Activated CD8-positive, alpha-beta T cell treated with anti-CD3 and anti-CD28 coated beads, Interleukin-2, amount 10 ng/mL, durations not matched to agents 7 days and 5 days (primary cell): Measurements from ENCODE around the gene AHNAK2. TPM values are rescaled to one million over a fixed set of nuclear protein-coding genes. Genes with fewer than 3 reads are reported as not detected.

Experiments used
- ATAC-seq: fragments of 150-1000 bp; cut with Tn5 transposase; one replicate; pipeline ENCODE4 v1.10.0; 2021; ENCODE audit warnings: moderate library complexity
- CTCF ChIA-PET: fragments of 350-600 bp; sonication (Branson Sonifier 250); formaldehyde crosslinking; loops from one replicate; lab custom pipeline; 2021; ENCODE audit warnings: antibody characterized with exemption; lab: Charles Lee
- POLR2A ChIA-PET: fragments of 350-600 bp; sonication (Branson Sonifier 250); formaldehyde crosslinking; loops from one replicate; lab custom pipeline; 2021; ENCODE audit warnings: antibody characterized with exemption; lab: Charles Lee
- DNase-seq: peaks from one replicate; pipeline ENCODE4 v3.0.0-alpha.2; 2020
- H3K27ac Mint-ChIP-seq: one replicate; pipeline ENCODE4 v1.8.0; 2021; ENCODE audit warnings: mild to moderate bottlenecking, mixed read lengths
- H3K27me3 Mint-ChIP-seq: one replicate; pipeline ENCODE4 v1.8.0; 2021; ENCODE audit warnings: low read depth, mixed read lengths
- H3K36me3 Mint-ChIP-seq: one replicate; pipeline ENCODE4 v1.8.0; 2021; ENCODE audit warnings: low read depth, mixed read lengths
- H3K4me1 Mint-ChIP-seq: one replicate; pipeline ENCODE4 v1.8.0; 2021; ENCODE audit warnings: low read depth, mixed read lengths
- H3K4me3 Mint-ChIP-seq: one replicate; pipeline ENCODE4 v1.8.0; 2021; ENCODE audit warnings: mild to moderate bottlenecking, mixed read lengths
- H3K9me3 Mint-ChIP-seq: one replicate; pipeline ENCODE4 v1.8.0; 2022; ENCODE audit warnings: mixed read lengths; ENCODE audit not compliant: insufficient read depth
- total RNA-seq, 2 experiments: library from RNA; stranded (reverse); gene quantifications; one replicate each; pipeline ENCODE4 v1.2.3, GENCODE V29; 2021

The AHNAK2 gene
- total RNA-seq, 2 experiments from 2014 or later: not detected

- peaks cover 34% of the 10 kb centered on the region for H3K4me1 Mint-ChIP-seq
- H3K4me3 Mint-ChIP-seq: no peak overlapping the region
- POLR2A ChIA-PET: interaction anchor here (1.0 to 1.4 kb wide), 2 partner anchors 10 to 12 kb away, joined by 3 read pairs; partner anchors contain the start of gene CDCA4
- ATAC-seq (no peak), DNase-seq (no peak)
- H3K9me3 Mint-ChIP-seq: no peaks in the 10 kb centered on the region
- H3K27me3 Mint-ChIP-seq: no peaks in the 10 kb centered on the region
- CTCF ChIA-PET: interaction anchor here (1.5 kb wide), 1 partner anchor 13 kb away, joined by 3 read pairs; no protein-coding TSS in a partner anchor
- peaks cover 52% of the 10 kb centered on the region for H3K36me3 Mint-ChIP-seq
- no peak overlapping the region for H3K27ac Mint-ChIP-seq
Observed at GRCh38 chr14:105011312-105011990, 33.3 kb upstream of the AHNAK2 start.

GRCh38 chr14:105010891-105011291 is 32.7 kb upstream of the AHNAK2 start:
- no peak overlapping the region for H3K4me3 Mint-ChIP-seq
- ChIA-PET CTCF (no interaction called here), POLR2A (interaction anchor here (1.4 kb wide), 1 partner anchor 10 kb away, joined by 3 read pairs; the partner anchor contains the start of gene CDCA4)
- H3K9me3 Mint-ChIP-seq: no peaks in the 10 kb centered on the region
- no peak for DNase-seq
- H3K27me3 Mint-ChIP-seq: no peaks in the 10 kb centered on the region
- H3K4me1 Mint-ChIP-seq: peaks cover 29% of the 10 kb centered on the region
- no peak for ATAC-seq
- H3K27ac Mint-ChIP-seq: no peak overlapping the region
- H3K36me3 Mint-ChIP-seq: peaks cover 49% of the 10 kb centered on the region

- H3K27me3 Mint-ChIP-seq: no peaks in the 10 kb centered on the region
- no peak for ATAC-seq
- H3K4me1 Mint-ChIP-seq: peaks cover 21% of the 10 kb centered on the region
- ChIA-PET POLR2A (interaction anchor here (1.4 kb wide), 1 partner anchor 11 kb away, joined by 3 read pairs; the partner anchor contains the start of gene CDCA4), CTCF (no interaction called here)
- no peak for DNase-seq
- H3K9me3 Mint-ChIP-seq: no peaks in the 10 kb centered on the region
- H3K4me3 Mint-ChIP-seq: no peak overlapping the region
- peaks cover 44% of the 10 kb centered on the region for H3K36me3 Mint-ChIP-seq
- H3K27ac Mint-ChIP-seq: no peak overlapping the region
Observed at GRCh38 chr14:105010106-105010505, 31.9 kb upstream of the AHNAK2 start.

- CTCF ChIA-PET: no interaction called here
- POLR2A ChIA-PET: no interaction called here
- Mint-ChIP-seq H3K4me1 (peaks cover 6% of the 10 kb centered on the region), H3K27ac (no peak overlapping the region), H3K27me3 (no peaks in the 10 kb centered on the region), H3K36me3 (peaks cover 36% of the 10 kb centered on the region), H3K4me3 (no peak overlapping the region), H3K9me3 (no peaks in the 10 kb centered on the region)
- DNase-seq: no peak
- no peak for ATAC-seq
Observed at GRCh38 chr14:105007593-105008264, 29.6 kb upstream of the AHNAK2 start.

GRCh38 chr14:105006831-105007592 is 28.8 kb upstream of the AHNAK2 start:
- Mint-ChIP-seq H3K4me3 (no peak overlapping the region), H3K4me1 (no peaks in the 10 kb centered on the region), H3K9me3 (no peaks in the 10 kb centered on the region), H3K36me3 (peaks cover 31% of the 10 kb centered on the region), H3K27ac (no peak overlapping the region), H3K27me3 (no peaks in the 10 kb centered on the region)
- DNase-seq: no peak
- no peak for ATAC-seq
- ChIA-PET CTCF (no interaction called here), POLR2A (no interaction called here)

- Mint-ChIP-seq H3K4me1 (no peaks in the 10 kb centered on the region), H3K9me3 (no peaks in the 10 kb centered on the region), H3K27me3 (no peaks in the 10 kb centered on the region), H3K27ac (no peak overlapping the region), H3K4me3 (no peak overlapping the region), H3K36me3 (peaks cover 26% of the 10 kb centered on the region)
- DNase-seq (no peak), ATAC-seq (peak; percentile 23)
- POLR2A ChIA-PET: interaction anchor here (0.6 to 0.9 kb wide), 3 partner anchors 9 to 36 kb away, joined by 3 read pairs; no protein-coding TSS in a partner anchor
- CTCF ChIA-PET: no interaction called here
Observed at GRCh38 chr14:105005929-105006830, 28.0 kb upstream of the AHNAK2 start.

GRCh38 chr14:105005329-105005928 is 27.3 kb upstream of the AHNAK2 start:
- POLR2A ChIA-PET: interaction anchor here (0.6 to 0.9 kb wide), 2 partner anchors 9 to 37 kb away, joined by 3 read pairs; no protein-coding TSS in a partner anchor
- ATAC-seq (peak; percentile 18), DNase-seq (no peak)
- CTCF ChIA-PET: no interaction called here
- Mint-ChIP-seq H3K4me3 (no peak overlapping the region), H3K27ac (no peak overlapping the region), H3K27me3 (no peaks in the 10 kb centered on the region), H3K36me3 (peaks cover 27% of the 10 kb centered on the region), H3K9me3 (no peaks in the 10 kb centered on the region), H3K4me1 (no peaks in the 10 kb centered on the region)

- Mint-ChIP-seq H3K27ac (no peak overlapping the region), H3K27me3 (no peaks in the 10 kb centered on the region), H3K4me1 (no peaks in the 10 kb centered on the region), H3K9me3 (no peaks in the 10 kb centered on the region), H3K4me3 (no peak overlapping the region), H3K36me3 (peaks cover 14% of the 10 kb centered on the region)
- DNase-seq (no peak), ATAC-seq (no peak)
- ChIA-PET CTCF (no interaction called here), POLR2A (interaction anchor here (1.0 to 2.0 kb wide), 2 partner anchors 13 to 21 kb away, joined by 3 to 6 read pairs; partner anchors contain the start of gene CDCA4)
Observed at GRCh38 chr14:104999361-104999760, 21.2 kb upstream of the AHNAK2 start.

GRCh38 chr14:104998801-104999200 is 20.6 kb upstream of the AHNAK2 start:
- POLR2A ChIA-PET: interaction anchor here (1.0 to 2.0 kb wide), 2 partner anchors 13 to 22 kb away, joined by 3 to 6 read pairs; partner anchors contain the start of gene CDCA4

GRCh38 chr14:104996483-104996882 is 18.3 kb upstream of the AHNAK2 start:
- H3K4me1 Mint-ChIP-seq: no peaks in the 10 kb centered on the region
- CTCF ChIA-PET: no interaction called here
- ATAC-seq (no peak), DNase-seq (no peak)
- POLR2A ChIA-PET: interaction anchor here (0.6 kb wide), 1 partner anchor 15 kb away, joined by 3 read pairs; no protein-coding TSS in a partner anchor
- H3K36me3 Mint-ChIP-seq: peaks cover 11% of the 10 kb centered on the region
- H3K9me3 Mint-ChIP-seq: no peaks in the 10 kb centered on the region
- H3K27ac Mint-ChIP-seq: no peak overlapping the region
- H3K27me3 Mint-ChIP-seq: no peaks in the 10 kb centered on the region
- H3K4me3 Mint-ChIP-seq: no peak overlapping the region

More at GRCh38 chr14:104998801-104999200, 20.6 kb upstream of the AHNAK2 start:
- H3K36me3 Mint-ChIP-seq: peaks cover 14% of the 10 kb centered on the region
- H3K27ac Mint-ChIP-seq: no peak overlapping the region
- H3K9me3 Mint-ChIP-seq: no peaks in the 10 kb centered on the region
- ATAC-seq (no peak), DNase-seq (no peak)
- no peaks in the 10 kb centered on the region for H3K27me3 Mint-ChIP-seq
- no peak overlapping the region for H3K4me3 Mint-ChIP-seq
- CTCF ChIA-PET: no interaction called here
- no peaks in the 10 kb centered on the region for H3K4me1 Mint-ChIP-seq
